ENCODE measurements around the gene DOCK7.

DNA sequence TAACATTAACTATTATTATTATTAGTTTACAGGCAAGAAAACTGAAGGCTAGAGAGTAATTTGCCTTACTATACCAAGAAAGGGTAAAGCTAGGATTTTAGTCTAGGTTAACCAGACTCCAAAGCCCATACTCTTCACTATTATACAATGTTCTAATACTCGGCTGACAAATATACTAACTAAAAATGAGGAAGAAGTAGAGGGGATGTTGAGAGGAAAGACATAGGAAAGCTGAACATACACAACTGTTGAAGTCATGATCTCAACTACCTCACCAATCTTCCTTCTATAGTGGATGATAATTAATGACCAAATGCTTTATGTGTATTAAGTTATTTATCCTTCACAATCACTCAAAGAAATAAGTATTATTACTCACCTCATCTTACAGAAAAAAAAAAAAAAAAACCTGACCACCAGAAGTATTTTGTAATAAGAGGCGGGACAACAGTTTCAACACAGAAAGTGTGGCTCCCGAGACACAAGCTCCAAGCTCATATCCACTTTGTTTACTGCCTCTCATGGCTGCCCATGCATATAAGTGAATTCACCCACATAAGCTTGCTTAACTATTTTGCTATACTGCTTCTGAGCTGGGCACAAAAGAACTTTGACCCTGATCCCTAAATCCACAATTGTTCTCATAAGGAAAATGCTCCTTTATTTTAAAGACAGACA lies 173.3 kb downstream of the DOCK7 start:
- TF ChIP-seq CTCF (IDR thresholded peaks at IDR 0.05), result no peak
- TF ChIP-seq POLR2A (IDR thresholded peaks at IDR 0.05), result no peak
